Right atrium auricular region (tissue), 2 donors: Measurements from ENCODE around the gene TBC1D8. TPM values are rescaled to one million over a fixed set of nuclear protein-coding genes. Genes with fewer than 3 reads are reported as not detected.
A peak's percentile ranks its signal among the peaks of the same experiment; 100 is the strongest.

Experiments
- DNase-seq: peaks from one replicate; pipeline ENCODE4 v3.0.0-alpha.2; 2019; ENCODE audit warnings: low spot score
- H3K27ac ChIP-seq, 2 donors: fragments of 200-600 bp; sonication (generic); 1 replicate in 1 of 2; 2 replicates in 1 of 2; pipeline ENCODE4 v1.5.1; 2016 to 2019
- H3K27me3 ChIP-seq, 2 donors: fragments of 200-600 bp; sonication (generic); one replicate each; pipeline versions ENCODE4 v1.5.1 to v1.6.0; 2017 to 2019
- H3K36me3 ChIP-seq: fragments of 200-600 bp; sonication (generic); one replicate; pipeline ENCODE4 v1.5.1; 2016
- H3K4me1 ChIP-seq, 2 donors: fragments of 200-600 bp; sonication (generic); one replicate each; pipeline versions ENCODE4 v1.5.1 to v1.6.0; 2017 to 2019
- H3K4me3 ChIP-seq, 2 donors: fragments of 200-600 bp; sonication (generic); 1 replicate in 1 of 2; 2 replicates in 1 of 2; pipeline ENCODE4 v1.5.1; 2017 to 2019; ENCODE audit warnings: mild to moderate bottlenecking in 1 of 2, moderate library complexity in 1 of 2
- H3K9me3 ChIP-seq, 2 donors: fragments of 200-600 bp; sonication (generic); one replicate each; pipeline ENCODE4 v1.5.1; 2019
- CTCF ChIP-seq, 2 donors: fragments of 200-600 bp; sonication (generic); IDR thresholded peaks; one replicate each; pipeline ENCODE4 v1.5.1; 2019; ENCODE audit warnings: antibody characterized with exemption in 2 of 2
- total RNA-seq, 2 donors: library from RNA; depleted of rRNA; stranded (reverse); fragments of >200 nt; gene quantifications; one replicate each; pipeline ENCODE4 v1.1.0, GENCODE V29; 2016

Gene TBC1D8
- total RNA-seq, 2 donors from 2014 or later = 42.3 to 50.3 TPM

- no peaks in the 10 kb centered on the region for H3K9me3 ChIP-seq
- H3K4me1 ChIP-seq = no peaks in the 10 kb centered on the region
- DNase-seq = no peak
- H3K27ac ChIP-seq = no peak overlapping the region
- no peaks in the 10 kb centered on the region for H3K27me3 ChIP-seq
- no peaks in the 10 kb centered on the region for H3K36me3 ChIP-seq
- no peak overlapping the region for H3K4me3 ChIP-seq
- TF ChIP-seq CTCF (IDR thresholded peaks at IDR 0.05) = no peak
These were observed 44.9 kb upstream of the TBC1D8 start for GRCh38 chr2:101195871-101196661.

- DNase-seq = no peak
- H3K27me3 ChIP-seq = no peaks in the 10 kb centered on the region
- no peaks in the 10 kb centered on the region for H3K9me3 ChIP-seq
- no peak overlapping the region for H3K27ac ChIP-seq
- no peaks in the 10 kb centered on the region for H3K4me1 ChIP-seq
- H3K4me3 ChIP-seq = no peak overlapping the region
- TF ChIP-seq CTCF (IDR thresholded peaks at IDR 0.05) = no peak
- no peaks in the 10 kb centered on the region for H3K36me3 ChIP-seq
These were observed 41.9 kb upstream of the TBC1D8 start for GRCh38 chr2:101193033-101193626.

- no peaks in the 10 kb centered on the region for H3K27me3 ChIP-seq
- DNase-seq = no peak
- no peaks in the 10 kb centered on the region for H3K9me3 ChIP-seq
- H3K4me3 ChIP-seq = no peak overlapping the region
- TF ChIP-seq CTCF (IDR thresholded peaks at IDR 0.05) = no peak
- no peaks in the 10 kb centered on the region for H3K4me1 ChIP-seq
- H3K36me3 ChIP-seq = no peaks in the 10 kb centered on the region
- no peak overlapping the region for H3K27ac ChIP-seq
These were observed 39.8 kb upstream of the TBC1D8 start for GRCh38 chr2:101190747-101191516.

GRCh38 chr2:101188683-101189405 lies 37.7 kb upstream of the TBC1D8 start:
- no peak overlapping the region for H3K4me3 ChIP-seq
- no peaks in the 10 kb centered on the region for H3K36me3 ChIP-seq
- H3K27ac ChIP-seq = no peak overlapping the region
- no peaks in the 10 kb centered on the region for H3K27me3 ChIP-seq
- TF ChIP-seq CTCF (IDR thresholded peaks at IDR 0.05) = peak in 1 of 2 donors; percentile 55
- H3K4me1 ChIP-seq = no peaks in the 10 kb centered on the region
- no peaks in the 10 kb centered on the region for H3K9me3 ChIP-seq
- no peak for DNase-seq

GRCh38 chr2:101187131-101187530 lies 35.9 kb upstream of the TBC1D8 start:
- Histone ChIP-seq H3K36me3 (no peaks in the 10 kb centered on the region), H3K4me3 (no peak overlapping the region)
- no peak for TF ChIP-seq CTCF (IDR thresholded peaks at IDR 0.05)

More at GRCh38 chr2:101187131-101187530, 35.9 kb upstream of the TBC1D8 start:
- DNase-seq = no peak
- H3K9me3 ChIP-seq = no peaks in the 10 kb centered on the region
- H3K27ac ChIP-seq = no peak overlapping the region
- H3K27me3 ChIP-seq = no peaks in the 10 kb centered on the region
- no peaks in the 10 kb centered on the region for H3K4me1 ChIP-seq
